LoVo (cell line): Measurements from ENCODE around the gene SATB2.

ENCODE experiments used
- DNase-seq: peaks from one replicate; pipeline ENCODE4 v3.0.0-alpha.2; 2016; ENCODE audit warnings: low spot score

Gene SATB2

GRCh38 chr2:199322151-199322550, 135.6 kb downstream of the SATB2 start:
- no peak for DNase-seq

- no peak for DNase-seq
These were observed 140.1 kb downstream of the SATB2 start for GRCh38 chr2:199317646-199318045.

- no peak for DNase-seq
These were observed 140.9 kb downstream of the SATB2 start for GRCh38 chr2:199316851-199317250.

- DNase-seq = no peak
These were observed 142.2 kb downstream of the SATB2 start for GRCh38 chr2:199315299-199316179.

DNA sequence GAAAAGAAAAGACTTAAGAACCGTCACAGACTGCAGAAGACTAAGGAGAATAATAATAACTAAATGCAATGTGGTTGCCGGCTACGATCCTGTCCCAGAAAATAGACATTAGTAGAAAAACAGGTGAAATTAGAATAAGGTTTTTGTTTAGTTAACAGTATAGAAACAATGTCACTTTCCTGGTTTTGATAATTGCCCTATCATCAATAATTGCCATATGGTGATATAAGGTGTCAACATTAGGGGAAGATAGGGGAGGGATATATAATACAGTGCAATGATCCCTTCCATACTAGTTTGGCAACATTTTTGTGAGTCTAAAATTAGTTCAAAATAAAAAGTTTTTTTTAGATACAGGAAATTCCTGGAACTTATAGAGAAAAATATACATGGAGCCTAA, 144.8 kb downstream of the SATB2 start:
- no peak for DNase-seq

- no peak for DNase-seq
These were observed 146.8 kb downstream of the SATB2 start for GRCh38 chr2:199310771-199311585.

DNA sequence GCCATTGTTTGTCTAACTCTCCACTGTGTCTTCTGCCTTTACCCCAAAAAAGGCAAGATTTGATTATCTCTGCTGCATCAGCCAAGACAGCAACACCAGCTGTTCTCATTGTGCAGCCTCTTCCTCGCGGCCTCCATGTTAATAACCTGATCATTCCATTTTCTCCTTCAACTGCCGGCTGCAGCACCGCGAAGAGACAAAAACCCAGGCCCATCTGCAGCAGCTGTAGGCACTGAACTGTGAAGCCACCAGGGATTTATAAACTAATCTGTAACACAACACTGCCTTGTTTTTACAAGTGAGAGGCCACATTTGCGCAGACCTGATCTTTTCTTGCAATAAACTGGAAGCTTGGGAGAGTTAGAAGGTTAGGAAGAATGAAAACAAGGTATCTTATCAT, 147.8 kb downstream of the SATB2 start:
- DNase-seq = no peak

GRCh38 chr2:199309411-199309810, 148.3 kb downstream of the SATB2 start:
- DNase-seq = no peak

DNA sequence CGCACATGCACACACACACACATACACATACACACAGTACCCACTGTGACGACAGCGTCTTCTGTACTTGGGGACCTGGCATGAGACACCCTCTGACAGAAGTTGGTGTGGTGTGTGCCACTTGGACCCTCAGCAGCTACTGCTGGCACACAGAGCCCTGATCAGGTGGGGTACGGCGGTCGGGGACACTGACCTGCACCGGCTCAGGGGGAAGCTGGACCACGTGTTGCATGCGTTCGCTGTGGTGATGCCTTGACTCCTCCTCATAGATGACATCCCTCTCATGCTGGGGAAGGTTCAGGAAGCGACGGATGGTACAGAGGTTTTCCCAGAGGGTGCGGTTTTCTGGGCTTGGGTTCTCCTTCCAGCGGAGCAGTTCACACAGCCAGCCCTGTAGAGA, 149.2 kb downstream of the SATB2 start:
- DNase-seq = no peak

DNA sequence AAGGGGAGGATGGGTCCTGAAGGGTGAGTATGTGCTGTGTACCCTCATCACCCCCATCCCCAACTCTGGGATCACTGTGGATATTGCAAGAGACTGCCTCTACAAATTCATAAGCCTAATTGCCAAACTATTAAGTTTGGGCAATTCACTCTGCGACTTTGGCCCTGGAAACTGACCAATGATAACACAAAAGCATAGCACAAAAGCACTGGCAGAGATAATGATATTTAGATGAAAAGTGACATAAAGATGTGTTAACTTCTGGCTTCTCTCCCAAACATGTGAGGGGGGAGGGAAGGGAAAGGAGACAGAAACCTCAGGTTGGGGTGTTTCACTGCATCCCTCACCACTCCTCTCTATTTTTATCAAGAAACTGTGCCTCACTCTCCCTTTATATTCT, 150.3 kb downstream of the SATB2 start:
- no peak for DNase-seq

- no peak for DNase-seq
These were observed 151.6 kb downstream of the SATB2 start for GRCh38 chr2:199306116-199306515.

GRCh38 chr2:199303728-199304177, 154.0 kb downstream of the SATB2 start:
- no peak for DNase-seq

DNA sequence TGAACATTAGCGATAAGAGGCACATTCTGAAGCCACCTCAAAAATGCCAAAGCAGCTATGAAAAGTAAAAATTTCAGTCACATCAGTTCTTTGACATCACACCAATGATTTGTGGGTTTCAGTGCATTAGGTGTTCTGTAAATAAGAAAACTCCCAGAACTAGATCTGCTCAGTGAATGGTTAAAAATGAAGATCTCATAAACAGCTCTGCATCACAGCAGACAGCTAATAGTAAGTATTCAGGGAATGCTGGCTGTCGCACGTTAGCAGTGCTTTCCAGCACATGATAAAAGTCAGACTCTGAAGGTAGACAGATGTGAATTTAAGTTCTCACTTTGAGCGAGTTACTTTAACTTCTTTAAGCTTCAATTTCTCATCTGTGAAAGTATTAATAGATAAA, 154.9 kb downstream of the SATB2 start:
- DNase-seq = no peak

DNA sequence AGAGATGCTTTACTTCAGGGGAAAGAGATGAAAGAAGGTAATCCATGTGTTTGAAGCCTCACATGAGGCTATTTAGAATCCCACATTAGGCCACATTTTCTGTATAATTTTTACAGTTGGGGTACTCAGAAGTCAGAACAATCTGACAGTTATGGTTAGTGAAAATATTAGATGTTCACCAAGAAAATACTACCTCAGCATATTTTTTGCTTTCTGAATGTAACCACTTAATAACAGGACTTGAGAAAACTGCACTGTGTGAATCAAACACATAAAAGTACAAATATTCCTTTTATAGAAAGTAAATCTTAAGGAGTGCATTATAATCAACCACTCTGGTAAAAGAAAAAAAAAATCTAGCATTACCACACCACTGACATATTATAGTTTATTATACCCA, 169.3 kb downstream of the SATB2 start:
- DNase-seq = no peak

DNA sequence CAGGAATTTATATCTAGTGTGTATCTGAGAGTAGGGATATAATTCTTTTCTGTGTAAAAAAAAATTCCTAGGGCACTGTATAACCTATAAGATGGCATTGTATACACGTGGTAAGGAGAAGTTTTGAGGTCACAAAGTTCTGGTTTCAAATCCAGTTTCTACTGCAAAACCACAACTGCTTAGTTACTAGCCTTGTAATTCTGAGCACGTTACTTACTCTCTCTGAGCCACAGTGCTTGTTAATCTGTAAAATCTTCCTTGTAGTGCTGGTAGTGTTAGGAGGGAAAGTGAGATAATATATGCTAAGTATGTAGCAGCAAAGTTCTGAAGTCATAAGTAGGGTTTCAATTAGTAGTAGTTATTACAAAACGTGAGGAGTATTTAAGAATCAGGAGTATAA, 175.4 kb downstream of the SATB2 start:
- no peak for DNase-seq

DNA sequence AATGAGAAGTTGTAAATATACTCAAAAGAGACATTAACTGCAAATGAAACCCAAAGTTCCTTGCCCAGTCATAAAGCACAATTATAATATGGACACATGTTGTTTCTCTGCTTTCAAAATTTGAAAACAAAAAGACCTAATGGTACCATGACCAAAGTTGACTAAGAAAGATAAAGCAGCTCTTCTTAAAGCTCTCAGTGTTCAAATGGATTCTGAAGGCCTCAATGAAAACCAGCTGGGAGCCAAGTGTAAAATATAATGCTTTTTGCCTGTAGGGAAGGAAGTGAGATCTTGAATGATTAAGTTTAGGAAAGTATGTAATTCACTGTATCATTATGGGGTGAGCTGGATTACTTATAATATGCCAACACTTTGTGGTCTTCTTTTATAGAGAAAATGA, 178.6 kb downstream of the SATB2 start:
- no peak for DNase-seq

- no peak for DNase-seq
These were observed 179.6 kb downstream of the SATB2 start for GRCh38 chr2:199278099-199278498.

- DNase-seq = no peak
These were observed 184.7 kb downstream of the SATB2 start for GRCh38 chr2:199273042-199273511.

- DNase-seq = no peak
These were observed 195.8 kb downstream of the SATB2 start for GRCh38 chr2:199261936-199262335.

DNA sequence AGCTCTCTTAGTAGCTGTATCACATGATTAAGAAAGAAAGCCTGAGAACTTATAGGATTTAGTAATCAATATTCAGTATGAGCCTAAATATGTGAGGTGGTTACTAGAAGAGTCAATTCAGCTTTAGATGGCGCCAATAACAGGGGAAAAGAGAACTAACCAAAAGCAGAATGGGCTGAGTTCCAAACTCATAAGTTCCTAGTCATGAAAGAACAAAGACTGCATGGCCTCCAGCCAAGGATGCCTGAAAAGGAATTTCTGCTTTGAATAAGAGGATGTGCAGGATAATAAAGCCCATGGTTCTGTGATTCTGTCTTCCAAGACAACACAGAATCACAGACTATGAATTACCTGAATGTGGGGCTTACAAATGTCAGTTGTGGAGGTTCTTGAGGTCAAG, 196.5 kb downstream of the SATB2 start:
- no peak for DNase-seq

DNA sequence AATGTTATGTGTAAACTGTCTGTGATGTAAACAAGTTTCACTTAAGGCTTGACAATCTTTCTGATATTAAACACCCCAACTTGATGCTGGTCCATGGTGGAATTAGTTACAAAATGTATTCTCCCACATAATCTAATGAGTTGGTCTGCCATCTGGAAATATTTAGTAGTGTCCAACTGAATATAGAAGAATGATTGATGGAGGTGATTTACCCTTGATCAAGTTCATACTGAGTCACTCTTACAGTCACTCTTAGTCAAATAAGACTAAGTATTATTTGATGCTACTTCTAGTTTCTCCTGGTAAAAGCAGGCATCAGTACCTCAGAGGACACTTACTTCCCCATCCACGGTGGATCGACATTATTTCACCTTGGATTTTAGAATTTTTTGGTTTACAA, 198.1 kb downstream of the SATB2 start:
- no peak for DNase-seq

DNA sequence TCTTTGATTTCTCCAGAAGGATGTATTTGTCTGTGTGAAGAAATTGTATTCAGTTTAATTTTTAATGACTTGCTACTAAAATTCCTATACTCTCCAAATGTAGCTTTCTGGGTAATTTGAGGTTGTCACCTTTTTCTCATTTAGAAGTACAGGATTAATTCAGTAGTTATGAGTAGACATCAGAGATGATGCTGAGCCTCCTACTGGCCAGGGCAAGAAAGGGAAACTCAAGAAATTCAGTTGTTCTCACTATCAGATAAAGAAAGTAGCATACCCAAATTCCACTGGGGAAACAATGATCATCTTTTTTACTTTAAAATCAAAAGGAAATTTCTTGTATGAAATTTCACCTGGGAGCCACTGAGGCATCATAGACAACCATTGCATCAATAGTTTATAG, 199.4 kb downstream of the SATB2 start:
- DNase-seq = no peak
